ENCODE data around the gene SLC26A3. TPM values are rescaled to one million over a fixed set of nuclear protein-coding genes. Genes with fewer than 3 reads are reported as not detected.

The SLC26A3 gene
- total RNA-seq, 1 experiment from 2014 or later: not detected

DNA sequence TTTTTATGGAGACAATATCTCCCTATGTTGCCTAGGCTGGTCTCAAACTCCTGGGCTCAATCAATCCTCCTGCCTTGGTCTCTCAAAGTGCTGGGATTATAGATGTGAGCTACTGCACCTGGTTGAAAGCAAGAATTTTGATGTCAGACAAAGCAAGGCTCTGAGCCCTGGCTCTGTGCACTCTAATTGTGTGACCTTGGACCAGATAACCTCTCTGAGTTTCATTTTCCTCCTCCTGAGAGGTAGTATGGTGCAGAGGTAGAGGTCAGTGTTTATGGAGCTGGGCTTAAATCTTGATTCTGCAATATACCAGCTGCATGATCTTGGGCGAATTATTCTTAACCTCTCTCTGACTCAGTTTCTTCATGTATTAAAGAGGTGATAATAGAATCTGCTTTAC, 31.4 kb upstream of the SLC26A3 start:
- Histone ChIP-seq H3K9me3 (replicated peaks) (no peaks in the 10 kb centered on the region), H3K4me3 (no peak overlapping the region), H3K27me3 (replicated peaks) (0 out of 2 replicates have a peak, but pooled peaks cover 6% of the 10 kb centered on the region), H3K36me3 (no peaks in the 10 kb centered on the region), H3K27ac (no peak overlapping the region), H3K4me1 (replicated peaks) (no peaks in the 10 kb centered on the region)
- no peak for DNase-seq (ENCODE audit: low read depth in 1 of 2, low spot score in 2 of 2)

DNA sequence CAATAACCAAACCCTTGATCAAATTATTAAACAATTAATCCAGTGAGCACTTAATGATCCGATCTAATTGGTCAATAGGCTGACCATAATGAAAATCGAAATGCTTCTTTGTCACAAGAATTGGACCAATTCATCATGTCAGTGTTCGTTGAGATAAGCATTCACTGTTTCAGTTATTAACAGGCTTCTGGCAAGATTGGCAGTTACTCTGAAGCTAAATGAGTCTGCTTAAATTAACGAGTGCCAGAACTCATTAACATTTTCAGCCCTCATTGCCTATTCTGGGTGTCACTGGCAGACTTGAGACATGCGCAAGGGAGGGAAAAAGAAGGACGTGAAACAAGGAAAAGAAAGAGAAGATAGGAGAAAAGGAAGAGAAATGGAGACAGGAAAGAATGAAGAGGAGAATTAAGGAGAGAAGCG, 30.7 kb upstream of the SLC26A3 start:
- Histone ChIP-seq H3K9me3 (replicated peaks) (no peaks in the 10 kb centered on the region), H3K4me3 (no peak overlapping the region), H3K36me3 (no peaks in the 10 kb centered on the region), H3K4me1 (replicated peaks) (no peaks in the 10 kb centered on the region), H3K27ac (no peak overlapping the region), H3K27me3 (replicated peaks) (0 out of 2 replicates have a peak, but pooled peaks cover 6% of the 10 kb centered on the region)
- DNase-seq (ENCODE audit: low read depth in 1 of 2, low spot score in 2 of 2): no peak

DNA sequence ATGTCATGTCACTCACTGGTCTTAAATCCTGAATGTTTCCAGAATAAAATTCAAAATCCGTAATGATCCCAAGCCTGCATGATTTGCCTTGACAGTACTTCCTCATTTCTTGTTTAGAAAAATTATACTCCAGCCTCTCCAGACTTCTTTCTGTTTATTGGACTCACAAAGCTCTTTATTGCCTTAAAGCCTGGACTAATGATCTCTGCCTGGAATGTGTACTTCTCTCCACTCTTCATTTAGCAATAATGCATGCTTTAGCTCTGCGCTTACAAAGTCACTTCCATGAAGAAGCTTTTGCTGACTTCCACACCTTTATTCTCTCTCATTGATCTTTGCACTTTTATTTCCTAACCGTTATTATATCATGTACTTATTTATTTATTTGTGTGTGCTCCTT, 27.4 kb upstream of the SLC26A3 start:
- H3K4me1 ChIP-seq (replicated peaks): no peaks in the 10 kb centered on the region
- H3K27ac ChIP-seq: no peak overlapping the region
- no peak for DNase-seq (ENCODE audit: low read depth in 1 of 2, low spot score in 2 of 2)
- no peaks in the 10 kb centered on the region for H3K9me3 ChIP-seq (replicated peaks)
- no peak overlapping the region for H3K4me3 ChIP-seq
- 0 out of 2 replicates have a peak, but pooled peaks cover 2% of the 10 kb centered on the region for H3K27me3 ChIP-seq (replicated peaks)
- H3K36me3 ChIP-seq: no peaks in the 10 kb centered on the region

DNA sequence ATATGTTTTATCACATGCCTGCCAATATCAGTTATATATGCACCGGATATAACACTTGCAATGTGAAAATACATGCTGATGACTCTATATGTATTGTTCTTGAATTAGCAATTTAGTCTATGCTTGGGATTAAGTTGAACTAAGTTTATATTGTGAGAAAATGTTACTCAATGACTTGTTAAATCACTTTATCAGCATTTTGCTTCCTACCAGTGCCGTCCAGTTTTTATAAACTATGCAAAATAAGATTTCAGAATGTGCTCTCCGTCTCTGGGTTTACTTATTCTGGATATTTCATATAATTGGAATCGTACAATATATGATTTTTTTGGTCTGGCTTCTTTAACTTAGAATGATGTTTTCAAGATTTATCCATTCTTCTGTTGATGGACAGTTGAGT, 25.5 kb upstream of the SLC26A3 start:
- no peak overlapping the region for H3K4me3 ChIP-seq
- no peak for DNase-seq (ENCODE audit: low read depth in 1 of 2, low spot score in 2 of 2)
- no peaks in the 10 kb centered on the region for H3K36me3 ChIP-seq

DNA sequence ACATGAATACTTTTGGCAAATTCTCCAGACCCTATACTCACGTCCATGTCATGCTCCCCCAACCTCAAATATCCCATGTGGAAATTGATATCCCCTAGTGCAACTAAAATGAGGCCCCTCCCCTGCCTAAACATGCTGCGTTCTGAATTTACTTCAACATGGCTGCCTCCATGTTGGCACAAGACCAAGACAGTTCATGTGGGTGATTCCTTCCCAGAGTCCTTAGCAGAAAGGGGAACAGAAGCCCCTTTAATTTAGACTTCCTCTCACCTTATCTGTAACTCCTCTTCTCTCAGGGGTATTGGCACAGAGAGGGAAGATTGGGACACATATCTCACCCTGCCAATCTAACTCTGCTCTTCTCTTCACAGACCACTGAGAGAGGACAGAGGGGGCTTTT, 24.5 kb upstream of the SLC26A3 start:
- H3K27ac ChIP-seq: no peak overlapping the region
- no peak for DNase-seq (ENCODE audit: low read depth in 1 of 2, low spot score in 2 of 2)
- H3K36me3 ChIP-seq: no peaks in the 10 kb centered on the region
- H3K27me3 ChIP-seq (replicated peaks): 0 out of 2 replicates have a peak, but pooled peaks cover 6% of the 10 kb centered on the region
- no peaks in the 10 kb centered on the region for H3K4me1 ChIP-seq (replicated peaks)
- 0 out of 2 replicates have a peak, but pooled peaks cover 2% of the 10 kb centered on the region for H3K9me3 ChIP-seq (replicated peaks)
- H3K4me3 ChIP-seq: no peak overlapping the region

More for the DNA sequence above, 25.5 kb upstream of the SLC26A3 start:
- 0 out of 2 replicates have a peak, but pooled peaks cover 6% of the 10 kb centered on the region for H3K27me3 ChIP-seq (replicated peaks)
- H3K4me1 ChIP-seq (replicated peaks): no peaks in the 10 kb centered on the region
- H3K9me3 ChIP-seq (replicated peaks): 0 out of 2 replicates have a peak, but pooled peaks cover 2% of the 10 kb centered on the region
- H3K27ac ChIP-seq: no peak overlapping the region

DNA sequence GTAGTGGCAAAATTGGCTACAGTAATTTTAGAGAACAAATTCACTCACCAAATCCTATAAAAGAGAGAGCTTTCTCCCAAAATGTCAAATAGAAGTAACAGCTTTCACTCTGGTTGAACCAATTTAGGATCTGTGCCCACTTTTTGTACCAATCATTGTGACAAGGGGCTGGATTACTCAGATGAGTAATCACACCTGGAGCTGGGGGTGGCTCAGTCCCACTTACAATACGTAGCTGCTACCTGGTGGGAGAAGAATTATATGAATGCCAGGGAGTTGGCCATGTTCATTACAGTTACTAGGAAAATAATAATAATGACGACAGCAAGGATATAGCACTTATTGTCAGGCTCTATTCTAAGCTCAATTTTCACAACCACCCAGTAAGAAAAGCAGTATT, 23.4 kb upstream of the SLC26A3 start:
- peaks cover 2% of the 10 kb centered on the region; the same call in 1 of the 2 replicates for H3K9me3 ChIP-seq (replicated peaks)
- no peak overlapping the region for H3K4me3 ChIP-seq
- H3K4me1 ChIP-seq (replicated peaks): no peaks in the 10 kb centered on the region
- no peak overlapping the region for H3K27ac ChIP-seq
- H3K36me3 ChIP-seq: no peaks in the 10 kb centered on the region
- H3K27me3 ChIP-seq (replicated peaks): 0 out of 2 replicates have a peak, but pooled peaks cover 4% of the 10 kb centered on the region
- DNase-seq (ENCODE audit: low read depth in 1 of 2, low spot score in 2 of 2): no peak

DNA sequence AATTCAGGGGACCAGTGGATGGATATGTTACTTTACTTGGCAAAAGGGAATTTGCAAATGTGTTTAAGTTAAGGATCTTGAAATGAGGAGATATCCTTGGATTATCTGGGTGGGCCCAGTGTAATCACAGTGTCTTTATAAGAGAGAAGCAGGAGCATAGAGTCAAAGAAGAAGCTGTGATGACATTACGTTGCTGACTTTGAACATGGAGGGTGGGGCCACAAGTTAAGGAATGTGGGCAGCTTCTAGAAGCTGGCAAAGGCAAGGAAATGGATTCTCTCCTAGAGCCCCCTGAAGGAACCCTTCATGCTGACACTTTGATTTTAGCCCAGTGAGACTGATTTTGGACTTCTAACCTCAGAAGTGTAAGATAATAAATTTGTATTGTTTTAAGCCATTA, 21.8 kb upstream of the SLC26A3 start:
- peaks cover 2% of the 10 kb centered on the region; the same call in 1 of the 2 replicates for H3K9me3 ChIP-seq (replicated peaks)
- H3K4me3 ChIP-seq: no peak overlapping the region
- no peak overlapping the region for H3K27ac ChIP-seq
- no peaks in the 10 kb centered on the region for H3K4me1 ChIP-seq (replicated peaks)
- H3K36me3 ChIP-seq: no peaks in the 10 kb centered on the region
- no peak for DNase-seq (ENCODE audit: low read depth in 1 of 2, low spot score in 2 of 2)
- peaks cover 4% of the 10 kb centered on the region; the same call in 1 of the 2 replicates for H3K27me3 ChIP-seq (replicated peaks)

DNA sequence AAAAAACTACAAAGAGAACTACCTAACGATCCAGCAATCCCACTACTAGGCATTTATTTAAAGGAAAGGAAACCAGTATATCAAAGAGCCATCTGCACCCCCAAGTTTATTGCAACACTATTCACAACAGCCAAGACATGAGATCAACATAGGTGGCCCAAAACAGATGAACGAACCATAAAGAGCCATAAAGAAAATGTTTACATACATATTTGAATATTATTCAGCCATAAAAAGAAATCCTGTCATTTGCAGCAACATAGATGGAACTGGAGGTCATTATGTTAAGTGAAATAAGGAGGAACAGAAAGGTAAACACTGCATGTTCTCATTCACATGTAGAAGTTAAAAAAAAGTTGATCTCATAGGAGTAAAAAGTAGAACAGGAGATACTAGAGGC, 15.6 kb upstream of the SLC26A3 start:
- H3K4me1 ChIP-seq (replicated peaks): no peaks in the 10 kb centered on the region
- H3K27ac ChIP-seq: no peak overlapping the region

DNA sequence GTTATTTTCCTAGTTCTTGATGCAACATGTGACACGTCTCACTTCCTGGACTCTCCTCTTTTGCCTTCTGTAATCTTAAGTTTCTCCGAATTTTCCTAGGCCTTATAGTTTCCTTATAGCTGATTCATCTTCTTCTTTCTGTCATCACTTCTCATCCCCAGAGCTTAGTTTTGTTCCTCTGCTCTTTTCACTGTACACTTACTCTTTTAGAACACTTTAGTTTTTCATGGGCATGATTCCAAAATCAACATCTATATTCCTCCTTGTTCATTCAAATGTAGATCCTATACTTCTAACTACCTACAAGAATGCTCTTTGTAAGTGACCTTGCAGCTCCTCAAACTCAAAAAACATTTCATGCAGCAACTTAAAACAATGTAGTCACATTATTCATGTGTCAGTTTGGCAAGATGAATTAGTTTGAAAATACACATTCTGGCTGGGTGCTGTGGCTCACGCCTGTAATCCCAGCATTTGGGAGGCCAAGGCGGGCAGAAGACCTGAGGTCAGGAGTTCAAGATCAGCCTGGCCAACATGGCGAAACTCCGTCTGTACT, 13.1 kb upstream of the SLC26A3 start:
- no peaks in the 10 kb centered on the region; the same call in 1 of the 2 replicates for H3K27me3 ChIP-seq (replicated peaks)
- H3K4me1 ChIP-seq (replicated peaks): no peaks in the 10 kb centered on the region
- no peaks in the 10 kb centered on the region for H3K9me3 ChIP-seq (replicated peaks)
- DNase-seq (ENCODE audit: low read depth in 1 of 2, low spot score in 2 of 2): no peak
- H3K36me3 ChIP-seq: no peaks in the 10 kb centered on the region
- no peak overlapping the region for H3K27ac ChIP-seq
- no peak overlapping the region for H3K4me3 ChIP-seq

More for the DNA sequence above, 15.6 kb upstream of the SLC26A3 start:
- Histone ChIP-seq H3K9me3 (replicated peaks) (no peaks in the 10 kb centered on the region; the same call in 1 of the 2 replicates), H3K27me3 (replicated peaks) (no peaks in the 10 kb centered on the region; the same call in 1 of the 2 replicates), H3K36me3 (no peaks in the 10 kb centered on the region), H3K4me3 (no peak overlapping the region)
- no peak for DNase-seq (ENCODE audit: low read depth in 1 of 2, low spot score in 2 of 2)

DNA sequence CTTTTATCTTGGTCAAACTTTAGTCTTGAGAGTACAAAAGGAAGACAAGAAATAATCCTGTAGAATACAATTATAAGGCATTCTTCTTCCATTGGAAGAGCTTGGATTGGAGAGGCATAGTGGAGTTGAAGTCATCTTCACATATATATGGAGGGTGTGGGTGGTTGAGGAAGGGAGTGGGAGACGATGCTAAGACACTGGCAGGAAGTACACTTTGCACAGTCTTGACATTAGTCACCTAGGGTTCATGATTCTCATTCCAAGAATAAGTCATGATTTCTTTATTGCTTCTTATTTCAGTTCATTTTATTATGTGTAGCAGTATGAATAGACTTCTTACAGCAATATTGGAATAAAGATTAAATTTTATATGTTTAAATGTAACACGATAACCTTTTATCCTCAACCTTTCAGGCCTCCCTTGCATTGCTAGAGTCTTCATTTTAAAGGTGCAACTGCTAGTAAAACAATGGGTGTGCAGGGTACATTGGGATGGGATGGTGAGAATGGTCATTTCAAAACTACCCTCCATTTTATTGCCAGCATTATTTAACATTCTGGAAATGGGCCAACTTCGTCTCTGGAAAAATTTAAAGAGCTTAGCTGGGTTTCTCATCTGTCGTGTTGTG, 12.3 kb upstream of the SLC26A3 start:
- DNase-seq (ENCODE audit: low read depth in 1 of 2, low spot score in 2 of 2): no peak
- Histone ChIP-seq H3K27me3 (replicated peaks) (no peaks in the 10 kb centered on the region; the same call in 1 of the 2 replicates), H3K27ac (no peak overlapping the region), H3K36me3 (no peaks in the 10 kb centered on the region), H3K4me3 (no peak overlapping the region), H3K4me1 (replicated peaks) (no peaks in the 10 kb centered on the region), H3K9me3 (replicated peaks) (no peaks in the 10 kb centered on the region)

DNA sequence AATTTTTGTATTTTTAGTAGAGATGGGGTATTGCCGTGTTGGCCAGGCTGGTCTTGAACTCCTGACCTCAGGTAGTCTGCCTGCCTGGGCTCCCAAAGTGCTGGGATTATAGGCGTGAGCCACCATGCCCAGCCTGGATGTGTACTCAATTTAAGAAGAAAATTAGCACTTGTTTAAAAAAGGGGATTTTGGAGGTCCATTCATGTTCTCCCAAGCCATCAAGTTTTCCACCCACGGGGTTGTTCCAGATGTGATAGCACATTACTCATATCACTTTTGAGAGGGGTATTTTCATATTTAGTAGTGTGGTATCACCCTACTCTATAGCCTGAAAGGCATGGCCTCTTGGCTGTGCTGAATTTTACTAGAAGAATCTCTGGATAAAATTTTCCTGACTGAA, 10.5 kb upstream of the SLC26A3 start:
- no peaks in the 10 kb centered on the region for H3K27me3 ChIP-seq (replicated peaks)
- no peaks in the 10 kb centered on the region for H3K9me3 ChIP-seq (replicated peaks)
- H3K27ac ChIP-seq: no peak overlapping the region
- no peaks in the 10 kb centered on the region for H3K4me1 ChIP-seq (replicated peaks)
- no peak overlapping the region for H3K4me3 ChIP-seq
- DNase-seq (ENCODE audit: low read depth in 1 of 2, low spot score in 2 of 2): no peak
- no peaks in the 10 kb centered on the region for H3K36me3 ChIP-seq

DNA sequence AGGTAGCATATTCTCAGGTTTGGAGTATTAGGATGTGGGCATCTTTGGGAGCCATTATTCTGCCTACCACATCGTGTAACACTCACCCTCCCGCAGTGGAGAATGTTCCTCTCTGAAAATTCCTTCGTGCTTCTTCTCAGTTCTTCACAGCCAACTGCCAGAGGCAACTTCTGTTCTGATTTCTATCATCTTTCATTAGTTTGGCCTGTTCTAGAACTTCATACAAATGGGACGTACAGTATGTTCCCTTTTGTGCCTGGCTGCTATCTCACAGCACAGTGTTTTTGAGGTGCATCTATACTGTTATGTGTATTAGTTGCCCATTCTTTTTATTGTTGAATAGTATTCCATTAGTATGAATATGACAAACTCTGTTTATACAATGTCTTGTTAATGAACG, 8.9 kb upstream of the SLC26A3 start:
- no peaks in the 10 kb centered on the region for H3K36me3 ChIP-seq
- H3K27me3 ChIP-seq (replicated peaks): no peaks in the 10 kb centered on the region
- H3K4me1 ChIP-seq (replicated peaks): no peaks in the 10 kb centered on the region
- DNase-seq (ENCODE audit: low read depth in 1 of 2, low spot score in 2 of 2): no peak
- H3K27ac ChIP-seq: no peak overlapping the region
- no peaks in the 10 kb centered on the region for H3K9me3 ChIP-seq (replicated peaks)
- no peak overlapping the region for H3K4me3 ChIP-seq

DNA sequence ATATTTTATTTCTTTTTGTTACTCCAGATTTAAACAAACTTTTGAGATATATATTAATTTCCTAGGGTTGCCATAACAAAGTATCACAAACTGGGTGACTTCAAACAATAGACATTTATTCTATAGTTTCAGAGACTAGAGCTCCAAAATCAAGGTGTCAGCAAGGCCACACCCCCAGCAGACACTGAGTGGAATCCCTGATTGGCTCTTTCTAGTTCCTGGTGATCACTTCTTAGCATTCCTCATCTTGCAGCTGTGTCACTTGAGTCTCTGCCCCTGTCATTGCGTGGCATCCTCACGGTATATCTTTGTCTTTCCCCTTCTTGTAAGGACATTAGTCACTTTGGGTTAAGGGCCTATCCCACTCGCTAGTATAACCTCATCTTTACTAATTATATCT, 7.6 kb upstream of the SLC26A3 start:
- no peak overlapping the region for H3K4me3 ChIP-seq
- H3K9me3 ChIP-seq (replicated peaks): no peaks in the 10 kb centered on the region
- no peaks in the 10 kb centered on the region for H3K36me3 ChIP-seq
- no peaks in the 10 kb centered on the region for H3K27me3 ChIP-seq (replicated peaks)
- H3K4me1 ChIP-seq (replicated peaks): no peaks in the 10 kb centered on the region
- no peak overlapping the region for H3K27ac ChIP-seq
- DNase-seq (ENCODE audit: low read depth in 1 of 2, low spot score in 2 of 2): no peak

DNA sequence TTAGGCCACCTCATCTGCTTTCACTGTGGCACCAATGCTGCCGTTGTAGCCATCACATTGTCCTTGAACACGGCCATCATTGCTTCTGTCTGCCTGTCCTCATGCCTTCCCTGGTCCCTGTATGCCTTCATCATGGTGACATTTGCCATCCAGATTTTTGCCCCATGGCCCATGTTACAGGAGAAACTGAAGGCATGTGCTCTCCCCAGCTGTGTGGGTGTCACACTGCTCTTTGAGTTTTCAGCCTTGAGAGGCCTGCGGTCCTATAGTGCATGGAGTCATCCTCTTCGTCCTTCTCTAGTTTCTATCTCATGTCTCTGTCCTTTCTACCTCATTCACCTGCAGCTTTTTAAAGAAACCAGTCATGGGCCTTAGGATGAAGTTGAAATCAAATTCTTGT, 6.2 kb upstream of the SLC26A3 start:
- H3K36me3 ChIP-seq: no peaks in the 10 kb centered on the region
- H3K27ac ChIP-seq: no peak overlapping the region
- no peak for DNase-seq (ENCODE audit: low read depth in 1 of 2, low spot score in 2 of 2)
- H3K27me3 ChIP-seq (replicated peaks): 0 out of 2 replicates have a peak, but pooled peaks cover 2% of the 10 kb centered on the region
- H3K4me3 ChIP-seq: no peak overlapping the region
- H3K9me3 ChIP-seq (replicated peaks): no peaks in the 10 kb centered on the region
- no peaks in the 10 kb centered on the region for H3K4me1 ChIP-seq (replicated peaks)
